A549 treated with DMSO at 1 μM for 4 hours (cell line): ENCODE data around the gene MAGEA9B. TPM values are rescaled to one million over a fixed set of nuclear protein-coding genes. Genes with fewer than 3 reads are reported as not detected.

ENCODE experiments used
- total RNA-seq: library from RNA; stranded (reverse); fragments of 200-300 nt; extraction: Qiagen RNA extraction; gene quantifications from 5 replicates; pipeline ENCODE4 v1.2.3, GENCODE V29; 2022; ENCODE audit warnings: low read depth

Gene MAGEA9B, protein sequence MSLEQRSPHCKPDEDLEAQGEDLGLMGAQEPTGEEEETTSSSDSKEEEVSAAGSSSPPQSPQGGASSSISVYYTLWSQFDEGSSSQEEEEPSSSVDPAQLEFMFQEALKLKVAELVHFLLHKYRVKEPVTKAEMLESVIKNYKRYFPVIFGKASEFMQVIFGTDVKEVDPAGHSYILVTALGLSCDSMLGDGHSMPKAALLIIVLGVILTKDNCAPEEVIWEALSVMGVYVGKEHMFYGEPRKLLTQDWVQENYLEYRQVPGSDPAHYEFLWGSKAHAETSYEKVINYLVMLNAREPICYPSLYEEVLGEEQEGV
- 0.07 TPM in 1 of 5 replicates, not detected in the others for total RNA-seq

DNA sequence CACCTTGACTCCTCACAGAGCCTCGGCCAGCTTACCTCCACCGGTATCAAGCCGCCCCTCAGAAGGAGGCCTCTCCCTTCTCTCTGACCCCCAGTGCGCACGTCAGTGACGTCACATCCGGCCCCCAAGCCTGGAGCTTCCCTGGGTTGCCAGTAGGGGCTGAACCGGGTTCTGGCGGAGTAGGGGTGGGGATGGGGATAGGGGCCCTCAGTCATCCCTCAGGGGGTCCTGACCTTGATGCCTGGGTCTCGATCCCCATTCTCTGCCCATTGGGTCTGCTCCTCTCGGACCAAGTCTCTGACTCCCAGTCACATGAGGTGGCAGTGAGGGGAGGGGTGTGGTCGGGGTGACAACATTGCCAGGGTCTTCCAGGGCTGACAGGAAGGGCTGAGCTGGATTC, at the start of gene MAGEA9B:
TSS of gene MAGEA9B (minus strand) at position 101 of the 400 bp plus-strand sequence. CDS start 4,280 bp downstream, outside the sequence.

DNA sequence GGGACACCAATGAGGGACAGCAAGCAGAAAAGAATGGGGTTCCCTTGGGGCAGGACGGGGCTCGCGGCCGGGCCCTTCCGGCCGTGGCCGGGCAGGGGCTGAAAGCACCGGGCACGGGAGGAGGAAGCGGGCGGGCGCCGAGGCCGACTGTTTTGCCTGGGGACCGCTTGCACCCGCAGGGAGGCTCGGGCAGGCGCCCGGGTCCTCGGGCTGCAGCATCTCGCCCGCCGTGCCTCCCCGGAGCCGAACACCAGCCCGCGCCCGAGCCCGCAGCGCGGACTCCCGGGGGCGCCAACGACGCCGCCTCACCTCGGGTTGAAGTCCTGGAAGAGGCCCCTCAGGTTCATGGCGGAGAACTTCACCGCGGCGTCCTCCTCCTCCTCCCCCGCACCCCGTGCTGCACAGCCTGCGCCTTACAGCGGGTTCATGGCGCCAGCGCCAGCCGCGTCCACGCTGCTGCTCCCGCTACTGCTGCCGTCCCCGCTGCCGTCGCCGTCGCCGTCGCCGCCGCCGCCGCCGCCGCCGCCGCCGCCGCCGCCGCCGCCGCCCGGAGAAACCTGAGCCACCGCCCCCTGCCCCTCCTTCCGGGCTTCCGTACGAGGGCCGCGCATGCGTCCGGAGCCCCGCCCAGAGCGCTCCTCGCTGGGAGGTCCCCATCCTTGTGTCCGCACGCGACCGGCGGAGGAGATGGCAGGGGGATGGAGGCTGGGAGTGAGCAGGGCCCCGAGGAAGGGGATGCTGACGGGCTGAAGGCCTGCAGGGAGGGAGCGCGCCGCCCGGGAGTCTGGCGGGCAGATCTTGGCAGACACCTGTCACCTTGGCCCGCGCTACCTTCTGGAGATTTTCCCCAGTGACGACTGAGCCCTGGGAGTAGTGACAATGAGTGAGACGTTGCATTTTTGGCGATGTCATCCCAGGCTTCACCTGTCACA, 44.2 kb upstream of the MAGEA9B start, which contains the start of gene TMEM185A:
TSS of gene TMEM185A (minus strand) at position 559 of the 932 bp plus-strand sequence. CDS start at position 347, 212 bp downstream.

DNA sequence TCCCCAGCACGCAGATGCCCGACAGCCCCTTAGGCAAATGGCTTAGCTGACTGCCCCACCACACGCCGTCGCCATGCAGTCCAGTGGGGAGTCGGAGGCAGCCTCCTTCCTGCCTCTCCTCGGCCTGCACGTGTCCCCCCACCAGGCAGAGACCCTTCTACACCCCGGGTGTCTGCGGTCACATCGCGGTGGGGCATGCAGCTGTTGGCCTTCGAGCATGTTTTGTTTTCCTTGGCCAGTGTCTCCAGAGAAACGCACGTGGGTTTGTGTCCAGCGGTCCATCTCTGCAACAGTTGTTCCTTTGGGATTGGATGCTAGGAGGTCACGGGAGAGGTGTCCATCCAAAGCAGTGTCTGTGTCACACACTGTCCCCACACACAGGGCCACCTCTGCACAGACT, 8.0 kb upstream of the MAGEA9B start, which contains the start of gene HSFX2:
TSS of gene HSFX2 (minus strand) at position 101 of the 400 bp plus-strand sequence. CDS start 614 bp downstream, outside the sequence.

DNA sequence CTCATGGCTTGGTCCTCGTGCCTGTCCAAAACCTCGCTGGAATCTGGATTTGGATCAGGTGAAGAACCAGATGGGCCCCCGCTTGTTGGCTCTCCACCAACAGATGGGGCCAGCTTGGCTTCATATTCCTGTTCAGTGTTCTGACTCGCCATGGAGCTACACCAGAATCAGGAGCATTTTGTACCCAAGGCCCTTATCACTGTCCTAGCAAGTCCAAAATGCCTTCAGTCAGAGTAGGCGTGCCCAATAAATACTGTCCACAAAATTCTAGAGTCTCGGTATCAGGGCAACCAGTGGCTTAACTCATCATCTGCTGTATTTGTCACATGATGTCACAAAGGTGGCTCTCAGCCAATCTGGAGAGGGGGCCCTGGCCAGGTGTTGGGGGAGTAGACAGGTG, 37.6 kb downstream of the MAGEA9B start, which contains the start of gene HSFX3:
TSS of gene HSFX3 (minus strand) at position 224 of the 400 bp plus-strand sequence. CDS start at position 152, 72 bp downstream.

DNA sequence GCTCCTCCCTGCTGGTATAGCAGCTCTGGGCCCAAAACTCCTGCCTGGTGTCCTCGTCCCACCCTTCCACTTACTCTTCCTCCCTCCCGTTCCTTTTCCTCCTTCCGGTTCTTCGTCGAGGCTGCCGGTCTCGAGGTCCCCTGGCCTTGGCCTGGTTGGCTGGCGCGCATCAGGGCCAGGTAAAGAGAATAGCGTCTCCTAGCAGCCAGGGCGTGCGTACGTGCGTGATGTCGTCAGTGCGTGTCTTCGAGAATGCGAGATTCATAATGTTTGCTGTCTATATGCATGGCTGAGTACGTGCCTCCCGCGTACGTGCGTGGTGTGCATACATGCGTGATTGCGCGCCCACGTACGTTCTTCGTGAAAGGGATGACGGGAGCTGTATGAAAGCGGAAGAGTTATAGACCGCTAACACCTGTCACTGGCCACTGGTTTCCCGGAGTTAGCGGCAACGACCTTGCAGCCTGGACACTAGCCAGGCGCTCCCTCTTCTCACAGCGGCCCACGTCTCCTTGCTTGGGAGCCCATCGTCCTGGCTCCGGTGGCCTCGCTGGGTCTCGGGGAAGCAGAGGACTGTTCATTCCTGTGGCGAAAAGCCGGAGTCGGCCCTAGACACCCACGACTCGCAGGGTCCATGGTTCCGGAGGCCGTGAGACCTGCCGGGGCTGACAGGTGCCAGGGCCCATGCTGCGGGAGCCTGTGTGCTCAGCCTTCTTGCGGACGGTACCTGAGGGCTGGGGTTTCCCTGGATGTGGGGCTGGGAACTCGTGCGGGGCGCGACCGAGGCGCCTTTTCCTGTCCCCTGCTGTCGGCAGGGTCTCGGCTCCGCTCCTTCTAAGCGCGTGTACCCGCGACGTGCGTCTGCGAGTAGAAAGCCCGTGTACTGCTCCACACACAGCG, 46.4 kb downstream of the MAGEA9B start, which contains the start of gene EOLA1:
TSS of gene EOLA1 (plus strand) at position 392 of the 900 bp plus-strand sequence. CDS start 4,619 bp downstream, outside the sequence.

Other genes starting within 250 kb of the MAGEA9B start
- gene IDS, start 82.2 kb downstream of the MAGEA9B start, total RNA-seq = 106 to 121 TPM (median 116 TPM) in 5 replicates
- gene EOLA1, start 46.4 kb downstream of the MAGEA9B start, total RNA-seq = 21.3 to 22.9 TPM (median 22.2 TPM) in 5 replicates
- gene HSFX3, start 37.5 kb downstream of the MAGEA9B start, total RNA-seq = not detected in 5 replicates
- gene HSFX2, start 7.9 kb upstream of the MAGEA9B start, total RNA-seq = 0.13 TPM in 1 of 5 replicates, not detected in the others
- 25.2 to 31.0 TPM (median 27.6 TPM) in 5 replicates for gene TMEM185A, start 44.3 kb upstream of the MAGEA9B start, total RNA-seq
- not detected in 5 replicates for gene MAGEA11, start 124.6 kb upstream of the MAGEA9B start, total RNA-seq
- 0.28 to 0.48 TPM (median 0.32 TPM) in 4 of 5 replicates, not detected in the other for gene HSFX1, start 186.6 kb upstream of the MAGEA9B start, total RNA-seq
- not detected in 5 replicates for gene MAGEA9, start 194.5 kb upstream of the MAGEA9B start, total RNA-seq